H1 (cell line): ENCODE results near the gene PTPRE. TPM values are rescaled to one million over a fixed set of nuclear protein-coding genes. Genes with fewer than 3 reads are reported as not detected.

Source experiments
- CTCF ChIA-PET: fragments of 300-600 bp; sonication (Branson Sonifier 250); formaldehyde crosslinking; loops from one replicate; lab custom pipeline; 2021; ENCODE audit not compliant: partially characterized antibody; lab: Charles Lee
- POLR2A ChIA-PET: fragments of 300-600 bp; sonication (Branson Sonifier 250); formaldehyde crosslinking; loops from one replicate; lab custom pipeline; 2021; ENCODE audit warnings: inconsistent platforms; ENCODE audit not compliant: partially characterized antibody; lab: Charles Lee
- DNase-seq, 2 experiments: peaks; one replicate each; pipeline versions ENCODE4 v3.0.0 to v3.0.0-alpha.2; 2010 to 2022; ENCODE audit warnings: low spot score in 2 of 2, low read depth in 1 of 2, mixed read lengths in 1 of 2
- FAIRE-seq: peaks from 2 replicates; lab custom pipeline; 2011; peaks lifted over from hg19 to GRCh38; lab: Jason Lieb, UNC
- H2AFZ ChIP-seq: 2 replicates; pipeline ENCODE4 v1.8.1; 2012; ENCODE audit warnings: low read length, inconsistent platforms
- H2AK5ac ChIP-seq: 2 replicates; pipeline ENCODE4 v1.6.1; 2013; ENCODE audit warnings: low read depth, low read length
- H2BK120ac ChIP-seq: replicated peaks from 2 replicates; pipeline ENCODE3; 2013; ENCODE audit warnings: low read depth, low read length, inconsistent platforms
- H2BK12ac ChIP-seq: 2 replicates; pipeline ENCODE4 v1.6.1; 2013; ENCODE audit warnings: low read depth, low read length
- H2BK15ac ChIP-seq: 2 replicates; pipeline ENCODE4 v1.6.1; 2013; ENCODE audit warnings: low read length
- H2BK20ac ChIP-seq: 2 replicates; pipeline ENCODE4 v1.6.1; 2013; ENCODE audit warnings: low read length
- H2BK5ac ChIP-seq: 2 replicates; pipeline ENCODE4 v1.6.1; 2013; ENCODE audit warnings: low read depth, low read length
- H3K14ac ChIP-seq: 2 replicates; pipeline ENCODE4 v1.6.1; 2013; ENCODE audit warnings: inconsistent platforms; ENCODE audit not compliant: insufficient read length
- H3K18ac ChIP-seq: 2 replicates; pipeline ENCODE4 v1.6.1; 2013; ENCODE audit warnings: low read length; ENCODE audit errors: extremely low read depth
- H3K23ac ChIP-seq: 2 replicates; pipeline ENCODE4 v1.6.1; 2013; ENCODE audit warnings: inconsistent platforms; ENCODE audit not compliant: insufficient read length
- H3K23me2 ChIP-seq: 2 replicates; pipeline ENCODE4 v1.6.1; 2013; ENCODE audit warnings: low read depth, low read length
- H3K27ac ChIP-seq: 2 replicates; pipeline ENCODE4 v1.6.1; 2011; ENCODE audit warnings: low read depth, low read length, inconsistent platforms
- H3K27me3 ChIP-seq, 4 experiments: replicated peaks in 1 of 4; 1 replicate in 1 of 4; 2 replicates in 3 of 4; pipeline versions ENCODE4 v1.6.1 to v1.8.1; 2011 to 2013; ENCODE audit warnings: low read length in 3 of 4, mild to moderate bottlenecking in 3 of 4, inconsistent platforms in 2 of 4, mixed read lengths in 2 of 4, moderate library complexity in 1 of 4; ENCODE audit not compliant: control insufficient read depth in 3 of 4, insufficient read depth in 3 of 4; ENCODE audit errors: extremely low read depth in 1 of 4
- H3K36me3 ChIP-seq, 4 experiments: 2 replicates each; pipeline versions ENCODE4 v1.6.1 to v1.8.1; 2011 to 2013; ENCODE audit warnings: mild to moderate bottlenecking in 4 of 4, low read length in 3 of 4, moderate library complexity in 2 of 4, control low read depth in 1 of 4, inconsistent platforms in 1 of 4; ENCODE audit not compliant: insufficient read depth in 4 of 4, control insufficient read depth in 2 of 4
- H3K4ac ChIP-seq: replicated peaks from 2 replicates; pipeline ENCODE3; 2013; ENCODE audit warnings: low read length, low read depth, mixed read lengths, inconsistent platforms; ENCODE audit not compliant: insufficient read length
- H3K4me1 ChIP-seq, 4 experiments: replicated peaks in 1 of 4; 1 replicate in 1 of 4; 2 replicates in 3 of 4; pipeline versions ENCODE4 v1.6.1 to v1.8.1; 2011 to 2013; ENCODE audit warnings: low read length in 3 of 4, inconsistent platforms in 2 of 4, mixed read lengths in 1 of 4; ENCODE audit not compliant: insufficient read depth in 4 of 4, control insufficient read depth in 3 of 4
- H3K4me2 ChIP-seq, 2 experiments: 2 replicates each; pipeline versions ENCODE4 v1.6.1 to v1.8.1; 2011 to 2013; ENCODE audit warnings: low read depth in 2 of 2, low read length in 2 of 2, control low read depth in 1 of 2, inconsistent platforms in 1 of 2, mild to moderate bottlenecking in 1 of 2; ENCODE audit not compliant: insufficient read depth in 1 of 2
- H3K4me3 ChIP-seq, 4 experiments: fragments of 200-600, 300-600 bp in 1 of 4; sonication (generic), shearing (Covaris generic), sonication (Bioruptor Twin) in 1 of 4; 2 replicates each; pipeline versions ENCODE4 v1.5.1 to v1.8.1; 2011 to 2016; ENCODE audit warnings: low read length in 4 of 4, low read depth in 3 of 4, control low read depth in 2 of 4, inconsistent platforms in 2 of 4, mild to moderate bottlenecking in 2 of 4, mixed read lengths in 1 of 4, moderate library complexity in 1 of 4; ENCODE audit not compliant: insufficient read depth in 2 of 4; ENCODE audit errors: extremely low read depth in 1 of 4
- H3K56ac ChIP-seq: replicated peaks from 2 replicates; pipeline ENCODE3; 2013; ENCODE audit warnings: low read depth, mild to moderate bottlenecking, mixed read lengths, low read length, inconsistent platforms; ENCODE audit not compliant: insufficient read length
- H3K79me1 ChIP-seq: 2 replicates; pipeline ENCODE4 v1.6.1; 2013; ENCODE audit warnings: low read depth, low read length, control low read depth
- H3K79me2 ChIP-seq, 2 experiments: 2 replicates each; pipeline versions ENCODE4 v1.6.1 to v1.8.1; 2012 to 2013; ENCODE audit warnings: low read length in 2 of 2, mild to moderate bottlenecking in 2 of 2, inconsistent platforms in 1 of 2; ENCODE audit not compliant: insufficient read depth in 2 of 2, control insufficient read depth in 1 of 2
- H3K9ac ChIP-seq, 4 experiments: replicated peaks in 1 of 4; 1 replicate in 1 of 4; 2 replicates in 3 of 4; pipeline versions ENCODE4 v1.6.1 to v1.8.1; 2011 to 2013; ENCODE audit warnings: low read depth in 3 of 4, low read length in 3 of 4, control low read depth in 2 of 4, mild to moderate bottlenecking in 2 of 4, moderate library complexity in 2 of 4, inconsistent platforms in 1 of 4; ENCODE audit errors: extremely low read depth in 1 of 4
- H3K9me3 ChIP-seq, 2 experiments: 2 replicates each; pipeline versions ENCODE4 v1.6.1 to v1.8.1; 2012 to 2013; ENCODE audit warnings: mild to moderate bottlenecking in 2 of 2, moderate library complexity in 2 of 2, control low read depth in 1 of 2, inconsistent platforms in 1 of 2, low read depth in 1 of 2, low read length in 1 of 2, mixed read lengths in 1 of 2; ENCODE audit not compliant: insufficient read depth in 2 of 2
- H4K20me1 ChIP-seq, 2 experiments: replicated peaks in 1 of 2; 2 replicates each; pipeline versions ENCODE3 to v1.8.1; 2011 to 2013; ENCODE audit warnings: inconsistent platforms in 2 of 2, low read length in 2 of 2, mild to moderate bottlenecking in 1 of 2; ENCODE audit not compliant: insufficient read depth in 2 of 2, control insufficient read depth in 1 of 2
- H4K5ac ChIP-seq: 2 replicates; pipeline ENCODE4 v1.6.1; 2013; ENCODE audit warnings: low read length, low read depth, mixed read lengths, inconsistent platforms; ENCODE audit not compliant: insufficient read length
- H4K8ac ChIP-seq: 2 replicates; pipeline ENCODE4 v1.8.0; 2013; ENCODE audit warnings: mild to moderate bottlenecking, moderate library complexity, low read length, inconsistent platforms; ENCODE audit not compliant: insufficient read depth; ENCODE audit errors: extremely low read depth
- H4K91ac ChIP-seq: replicated peaks from 2 replicates; pipeline ENCODE3; 2013; ENCODE audit warnings: low read length, mixed read lengths, inconsistent platforms; ENCODE audit not compliant: insufficient read length
- BCL11A ChIP-seq, 2 experiments: IDR thresholded peaks; one replicate each; pipeline ENCODE4 v1.6.1; 2011; ENCODE audit warnings: low read depth in 2 of 2, low read length in 2 of 2, mild to moderate bottlenecking in 2 of 2
- CHD1 ChIP-seq: IDR thresholded peaks from 2 replicates; pipeline ENCODE4 v1.6.1; 2012; ENCODE audit warnings: low read depth, low read length, improper control_type of control experiment
- EZH2 ChIP-seq: fragments of 200-600 bp; sonication (generic); IDR thresholded peaks from 2 replicates; pipeline ENCODE4 v1.7.1; 2012; ENCODE audit warnings: low read depth, mild to moderate bottlenecking, moderate library complexity, low read length, inconsistent platforms; ENCODE audit not compliant: severe bottlenecking
- GABPA ChIP-seq: IDR thresholded peaks from 2 replicates; pipeline ENCODE4 v1.6.1; 2011; ENCODE audit warnings: mild to moderate bottlenecking, low read length, moderate library complexity, borderline replicate concordance; ENCODE audit not compliant: insufficient read depth
- HDAC6 ChIP-seq: IDR thresholded peaks from one replicate; pipeline ENCODE4 v1.7.1; 2012; ENCODE audit warnings: low read depth, mild to moderate bottlenecking, inconsistent platforms, low read length, moderate library complexity
- JUN ChIP-seq: IDR thresholded peaks from 2 replicates; pipeline ENCODE4 v1.6.1; 2011; ENCODE audit warnings: low read depth, mild to moderate bottlenecking, improper control_type of control experiment, low read length
- MAFK ChIP-seq: IDR thresholded peaks from 2 replicates; pipeline ENCODE4 v1.6.1; 2012; ENCODE audit warnings: low read depth, mild to moderate bottlenecking, improper control_type of control experiment, low read length
- RXRA ChIP-seq: IDR thresholded peaks from 2 replicates; pipeline ENCODE4 v1.6.1; 2011; ENCODE audit warnings: low read depth, mild to moderate bottlenecking, low read length, moderate library complexity; ENCODE audit not compliant: insufficient read depth
- TCF12 ChIP-seq: IDR thresholded peaks from 2 replicates; pipeline ENCODE4 v1.6.1; 2011; ENCODE audit warnings: low read depth, mild to moderate bottlenecking, low read length
- WGBS, 2 experiments: shearing (Covaris generic) in 1 of 2; methylation state at CpG; one replicate each; pipeline versions ENCODE4 v1.1.6 to v1.1.7; 2013 to 2015; ENCODE audit warnings: low lambda C conversion rate in 2 of 2, mixed read lengths in 2 of 2, inconsistent platforms in 1 of 2, low coverage in 1 of 2, missing lambda C conversion rate in 1 of 2; ENCODE audit not compliant: insufficient replicate concordance in 2 of 2, insufficient coverage in 1 of 2, insufficient read length in 1 of 2; ENCODE audit errors: extremely low coverage in 1 of 2, missing lambda C conversion rate in 1 of 2; 5-methylcytosine and 5-hydroxymethylcytosine counted together
- polyA plus RNA-seq, 7 experiments: library from polyadenylated mRNA; depleted of rRNA in 3 of 7; stranded (reverse) in 5 of 7; unstranded in 2 of 7; fragments of >200 nt in 5 of 7; fragments of 200-250 nt in 2 of 7; gene quantifications; 1 replicate in 5 of 7; 2 replicates in 1 of 7; 4 replicates in 1 of 7; pipeline versions ENCODE4 v1.2.1 to v1.2.3, GENCODE V29; 2011 to 2013; ENCODE audit warnings: missing spikeins in 2 of 7, mixed read lengths in 2 of 7
- total RNA-seq: library from RNA; stranded (reverse); fragmentation: NEBNext Ultra II Directional; extraction: Animal tissue kit (Norgen Biotek cat#: 25700); gene quantifications from 2 replicates; pipeline ENCODE4 v1.2.1, GENCODE V29; 2021

PTPRE gene
- total and polyA plus RNA-seq, 2 of the 8 experiments (the other 6 are each of a cell fraction or from before 2014, with no cell fraction given) = 0.33 to 0.54 TPM

- Histone ChIP-seq H2AK5ac (no peak overlapping the region), H4K91ac (no peak overlapping the region), H3K79me1 (peaks cover 7% of the 10 kb centered on the region; the same call in 1 of the 2 replicates), H2BK15ac (no peak overlapping the region), H3K27ac (no peak overlapping the region), H3K4me2 (no peak overlapping the region), H2BK12ac (no peak overlapping the region), H3K23ac (no peak overlapping the region), H3K14ac (no peak overlapping the region), H2BK120ac (no peak overlapping the region), H3K23me2 (no peaks in the 10 kb centered on the region; the same call in 1 of the 2 replicates), H3K27me3 (peaks cover 0 to 1% (median 0%) of the 10 kb centered on the region in 4 experiments; a peak in 1 of 7 replicates), H2BK20ac (no peak overlapping the region), H3K18ac (no peak overlapping the region), H4K8ac (no peak overlapping the region), H3K4me3 (no peak overlapping the region), H3K36me3 (peaks cover 0 to 26% (median 12%) of the 10 kb centered on the region in 4 experiments; a peak in 5 of 8 replicates), H3K79me2 (peaks cover 10 to 43% of the 10 kb centered on the region in 2 experiments), H3K56ac (no peak overlapping the region), H2AFZ (no peak overlapping the region), H3K9me3 (no peaks in the 10 kb centered on the region), H3K4me1 (peaks cover 5 to 8% (median 8%) of the 10 kb centered on the region in 4 experiments; a peak in 5 of 7 replicates), H3K9ac (no peak overlapping the region), H2BK5ac (no peak overlapping the region), H4K20me1 (peaks cover 6% of the 10 kb centered on the region in 2 experiments), H3K4ac (no peak overlapping the region), H4K5ac (no peak overlapping the region)
- DNase-seq = no peak
- 89% methylated on average over 5 of the region's 5 CpGs; no CpG with 5 or more reads in 1 of the 2 experiments for WGBS, 2 experiments
- CTCF ChIA-PET = interaction anchor here (1.3 to 2.5 kb wide), 3 partner anchors 29 to 52 kb away, joined by 3 to 5 read pairs (median 5); no protein-coding TSS in a partner anchor
- POLR2A ChIA-PET = no interaction called here
- TF ChIP-seq EZH2 (no peak), HDAC6 (no peak), GABPA (no peak), JUN (no peak), BCL11A (IDR thresholded peaks at IDR 0.05; ENCODE audit: low read depth in 2 of 2, low read length in 2 of 2) (no peak), CHD1 (no peak), TCF12 (no peak), RXRA (no peak), MAFK (no peak)
- no peak for FAIRE-seq
These were observed 215.0 kb downstream of the PTPRE start for GRCh38 chr10:128121750-128122412.
